NOMO-1 treated with dmso at 0.1 percent for 144 hours (cell line): ENCODE data around the gene DPEP1.

Experiments used
- DNase-seq: peaks from one replicate; lab custom pipeline; 2025; ENCODE audit not compliant: unreplicated experiment; lab: John Stamatoyannopoulos, UW

DPEP1 gene

GRCh38 chr16:89678258-89678657, 64.8 kb downstream of the DPEP1 start:
- no peak for DNase-seq

DNA sequence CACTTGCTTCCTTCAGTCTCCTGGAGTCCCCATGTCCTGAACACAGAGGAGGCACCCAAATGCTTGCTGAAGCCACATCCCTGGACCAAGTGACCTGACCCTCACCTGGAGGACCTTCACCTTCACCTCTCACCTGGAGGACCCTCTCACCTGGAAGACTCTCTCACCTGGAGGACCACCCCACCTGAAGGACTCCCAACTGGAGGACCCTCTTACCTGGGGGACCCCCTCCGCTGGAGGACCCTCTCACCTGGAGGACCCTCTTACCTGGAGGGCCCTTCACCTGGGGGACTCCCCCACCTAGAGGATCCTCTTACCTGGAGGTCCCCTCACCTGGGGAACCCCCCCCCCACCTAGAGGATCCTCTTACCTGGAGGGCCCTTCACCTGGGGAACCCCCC, 72.5 kb downstream of the DPEP1 start:
- DNase-seq = no peak

DNA sequence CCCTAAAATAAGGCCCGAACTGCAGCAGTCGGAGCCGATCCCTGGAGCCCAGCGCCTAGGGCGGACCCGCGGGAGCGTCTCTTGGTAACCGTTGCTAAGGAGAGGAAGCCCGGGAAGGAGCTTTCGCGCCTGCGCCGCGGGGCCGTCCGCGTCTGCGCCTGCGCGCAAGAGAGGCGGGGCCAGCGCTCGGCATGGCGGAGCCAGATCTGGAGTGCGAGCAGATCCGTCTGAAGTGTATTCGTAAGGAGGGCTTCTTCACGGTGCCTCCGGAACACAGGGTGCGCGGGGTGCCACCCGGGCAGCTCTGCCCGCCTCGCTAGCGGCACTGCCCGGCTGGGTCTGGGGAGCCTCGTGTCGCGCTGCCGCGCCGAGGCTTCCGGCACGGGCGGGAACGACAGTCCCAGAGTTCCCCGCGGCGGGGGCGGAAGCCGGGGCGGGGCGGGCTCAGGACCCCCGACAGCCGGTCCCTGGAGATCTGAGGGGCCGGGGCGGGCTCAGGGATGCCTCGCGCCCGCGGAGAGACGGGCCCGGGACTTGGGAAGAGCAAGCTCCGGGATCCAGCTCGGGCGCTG, 73.2 kb downstream of the DPEP1 start, which contains the start of gene CDK10:
Gene CDK10 (plus strand): TSS at position 170 of the 572 bp plus-strand sequence. CDS start 22 bp downstream, at position 192.
- peak; percentile 80 for DNase-seq

- no peak for DNase-seq
These were observed 73.9 kb downstream of the DPEP1 start for GRCh38 chr16:89687092-89687940.
